HepG2 (cell line): Measurements from ENCODE around the gene SPP2. TPM values are rescaled to one million over a fixed set of nuclear protein-coding genes. Genes with fewer than 3 reads are reported as not detected.

Experiments used
- ATAC-seq: fragments of 200-7000 bp; cut with Tn5 transposase; 3 replicates; pipeline ENCODE4 v1.9.1; 2020; ENCODE audit warnings: mild to moderate bottlenecking, moderate library complexity
- BruUV-seq: library from RNA; stranded (reverse); fragments of 400-500 nt; replicated peaks from 2 replicates; lab custom pipeline; 2021; lab: Mats Ljungman, UMichigan
- CTCF ChIA-PET: fragments of 300-600 bp; formaldehyde crosslinking; extraction: SDS; loops from one replicate; lab custom pipeline; 2021; ENCODE audit warnings: low total read pairs, inconsistent platforms, low intra/inter-chr PET ratio; lab: Yijun Ruan, JAX
- POLR2A ChIA-PET: fragments of 350-600 bp; sonication (Branson Sonifier 250); formaldehyde crosslinking; loops from one replicate; lab custom pipeline; 2020; ENCODE audit warnings: antibody characterized with exemption, inconsistent platforms; lab: Yijun Ruan, JAX
- DNase-seq: peaks from one replicate; pipeline ENCODE4 v3.0.0-alpha.2; 2015; ENCODE audit warnings: low spot score
- FAIRE-seq: peaks from 3 replicates; lab custom pipeline; 2011; peaks lifted over from hg19 to GRCh38; lab: Jason Lieb, UNC
- H2AFZ ChIP-seq: one replicate; pipeline ENCODE4 v1.6.1; 2011; ENCODE audit warnings: low read length, inconsistent platforms
- H3K27ac ChIP-seq: fragments of 300-600 bp; 3 replicates; pipeline ENCODE4 v1.8.0; 2011; ENCODE audit warnings: mixed run types, mild to moderate bottlenecking, mixed read lengths, low read length, inconsistent platforms; ENCODE audit not compliant: insufficient read depth; ENCODE audit errors: extremely low read length
- H3K27me3 ChIP-seq, 2 experiments: fragments of 200-600 bp in 1 of 2; 2 replicates in 1 of 2; 3 replicates in 1 of 2; pipeline versions ENCODE4 v1.6.0 to v1.8.0; 2011; ENCODE audit warnings: low read length in 2 of 2, mild to moderate bottlenecking in 2 of 2, moderate library complexity in 2 of 2, inconsistent platforms in 1 of 2; ENCODE audit not compliant: insufficient read depth in 2 of 2, control insufficient read depth in 1 of 2
- H3K36me3 ChIP-seq, 2 experiments: fragments of 200-600 bp in 1 of 2; replicated peaks in 1 of 2; 2 replicates in 1 of 2; 3 replicates in 1 of 2; pipeline versions ENCODE4 v1.5.1 to v1.8.0; 2011; ENCODE audit warnings: low read length in 2 of 2, inconsistent platforms in 1 of 2; ENCODE audit not compliant: insufficient read depth in 2 of 2, control insufficient read depth in 1 of 2
- H3K4me1 ChIP-seq: 2 replicates; pipeline ENCODE4 v1.5.1; 2012; ENCODE audit warnings: low read length, inconsistent platforms; ENCODE audit not compliant: insufficient read depth
- H3K4me2 ChIP-seq: 2 replicates; pipeline ENCODE4 v1.6.0; 2011; ENCODE audit warnings: low read depth, low read length, inconsistent platforms
- H3K4me3 ChIP-seq, 3 experiments: fragments of 200-600 bp in 1 of 3; sonication (generic), shearing (Covaris generic) in 1 of 3; replicated peaks in 1 of 3; 2 replicates each; pipeline ENCODE4 v1.5.1; 2011 to 2016; ENCODE audit warnings: low read length in 3 of 3, inconsistent platforms in 2 of 3, low read depth in 2 of 3, mild to moderate bottlenecking in 2 of 3, control low read depth in 1 of 3, mixed read lengths in 1 of 3; ENCODE audit not compliant: insufficient read depth in 1 of 3
- H3K79me2 ChIP-seq: one replicate; pipeline ENCODE4 v1.6.1; 2011; ENCODE audit warnings: low read length, inconsistent platforms; ENCODE audit not compliant: insufficient read depth
- H3K9ac ChIP-seq: 2 replicates; pipeline ENCODE4 v1.6.0; 2011; ENCODE audit warnings: mild to moderate bottlenecking, low read depth, low read length, inconsistent platforms; ENCODE audit not compliant: insufficient read depth
- H3K9me3 ChIP-seq: 2 replicates; pipeline ENCODE4 v1.5.1; 2012; ENCODE audit warnings: mild to moderate bottlenecking, low read length
- H4K20me1 ChIP-seq: 2 replicates; pipeline ENCODE4 v1.6.0; 2011; ENCODE audit warnings: inconsistent platforms, mild to moderate bottlenecking, low read length, moderate library complexity; ENCODE audit not compliant: insufficient read depth
- BRD4 ChIP-seq: sonication (generic); formaldehyde crosslinking; IDR thresholded peaks from 2 replicates; pipeline ENCODE4 v1.4.0; 2020; ENCODE audit warnings: missing genetic modification reagents
- GMEB2 ChIP-seq: IDR thresholded peaks from 2 replicates; pipeline ENCODE4 v1.6.1; 2016; ENCODE audit warnings: missing biosample characterization, missing genetic modification reagents, low read depth
- MED1 ChIP-seq: sonication (generic); formaldehyde crosslinking; IDR thresholded peaks from 2 replicates; pipeline ENCODE4 v1.4.0; 2020; ENCODE audit warnings: missing genetic modification reagents
- MEIS1 ChIP-seq: sonication (generic); formaldehyde crosslinking; IDR thresholded peaks from 2 replicates; pipeline ENCODE4 v1.9.0; 2021; ENCODE audit warnings: mild to moderate bottlenecking, missing genetic modification reagents, moderate library complexity, borderline replicate concordance
- MNT ChIP-seq: fragments of 450-650 bp; IDR thresholded peaks from 2 replicates; pipeline ENCODE4 v1.6.1; 2016
- RAD21 ChIP-seq: fragments of 450-650 bp; formaldehyde crosslinking; IDR thresholded peaks from 2 replicates; pipeline ENCODE4 v1.5.0; 2020; ENCODE audit warnings: mild to moderate bottlenecking
- SRSF1 ChIP-seq: fragments of 200-400 bp; formaldehyde crosslinking; optimal IDR thresholded peaks from 2 replicates; pipeline ENCODE3; 2017; ENCODE audit warnings: mild to moderate bottlenecking, low read depth, low read length, moderate library complexity
- ZNF644 ChIP-seq: IDR thresholded peaks from 2 replicates; pipeline ENCODE4 v1.6.1; 2016; ENCODE audit warnings: low read depth
- ZNF75D ChIP-seq: sonication (generic); formaldehyde crosslinking; IDR thresholded peaks from 2 replicates; pipeline ENCODE4 v1.8.1; 2023; ENCODE audit warnings: missing genetic modification reagents, mild to moderate bottlenecking, borderline replicate concordance
- ZSCAN22 ChIP-seq: sonication (generic); formaldehyde crosslinking; IDR thresholded peaks from 2 replicates; pipeline ENCODE4 v1.4.0; 2020; ENCODE audit warnings: mild to moderate bottlenecking, missing genetic modification reagents
- WGBS: methylation state at CpG from one replicate; pipeline ENCODE4 v1.1.6; 2017; ENCODE audit warnings: low lambda C conversion rate; 5-methylcytosine and 5-hydroxymethylcytosine counted together
- in situ Hi-C: cut with HindIII; loops from 2 replicates; pipeline ENCODE4 v1.10.0; 2017; ENCODE audit warnings: low pct_unique_long_range_greater_than_20kb; ENCODE audit not compliant: extremely low pct_ligation_motif_present
- intact Hi-C: fragments of 100-400 bp; cut with micrococcal nuclease; formaldehyde crosslinking; loops from one replicate; pipeline ENCODE4 v1.10.0; 2022; ENCODE audit not compliant: unreplicated experiment
- polyA plus RNA-seq, 8 experiments: library from polyadenylated mRNA; depleted of rRNA in 3 of 8; stranded (reverse) in 7 of 8; unstranded in 1 of 8; fragments of >200 nt; fragmentation: Illumina TruSeq in 4 of 8; extraction: Trizol in 4 of 8; gene quantifications; 2 replicates each; pipeline versions ENCODE4 v1.2.1 to v1.2.3, GENCODE V29; 2011 to 2016; ENCODE audit warnings: low read depth in 4 of 8, missing spikeins in 1 of 8, mixed read lengths in 1 of 8; ENCODE audit not compliant: insufficient read depth in 1 of 8
- total RNA-seq, 5 experiments: library from RNA; depleted of rRNA; stranded (reverse); fragments of >200 nt; fragmentation: Illumina TruSeq; extraction: Trizol; gene quantifications; 2 replicates each; pipeline ENCODE4 v1.2.3, GENCODE V29; 2016; ENCODE audit warnings: low read depth in 1 of 5
- TF ChIP-seq, protein P1 (sequence below): sonication (generic); formaldehyde crosslinking; IDR thresholded peaks from 2 replicates; pipeline ENCODE4 v1.4.0; 2020; ENCODE audit warnings: missing genetic modification reagents, borderline replicate concordance
- TF ChIP-seq, protein P2 (sequence below): sonication (generic); formaldehyde crosslinking; IDR thresholded peaks from 2 replicates; pipeline ENCODE4 v1.5.1; 2020; ENCODE audit warnings: mild to moderate bottlenecking, missing genetic modification reagents

The SPP2 gene
- total and polyA plus RNA-seq, 2 of the 13 experiments (the other 11 are each of a cell fraction or from before 2014, with no cell fraction given), result not detected

DNA sequence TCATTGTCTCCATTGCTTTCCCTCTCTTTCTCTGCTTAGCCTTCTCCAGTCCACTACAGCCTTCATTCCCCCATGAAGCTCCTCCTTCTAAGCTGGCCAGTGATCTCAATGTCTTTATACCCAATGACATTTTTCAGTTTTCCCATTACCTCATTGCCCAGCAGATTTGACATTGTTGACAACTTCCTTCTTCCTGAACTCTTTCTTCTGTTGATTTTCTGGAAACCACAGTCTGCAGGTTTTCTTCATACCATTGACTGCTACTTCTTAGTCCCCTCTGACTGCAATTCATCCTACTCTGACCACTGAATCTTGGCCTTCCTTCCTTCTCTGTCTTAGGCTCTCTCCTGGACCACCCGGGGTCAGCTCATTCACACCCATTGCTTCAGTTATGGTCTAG, 22.9 kb upstream of the SPP2 start:
- Histone ChIP-seq H4K20me1 (no peaks in the 10 kb centered on the region), H3K4me1 (no peaks in the 10 kb centered on the region), H3K9me3 (no peaks in the 10 kb centered on the region), H3K27me3 (no peaks in the 10 kb centered on the region; a peak in 1 of 5 replicates), H3K9ac (no peak overlapping the region), H3K27ac (no peak overlapping the region), H3K4me3 (no peak overlapping the region), H3K79me2 (no peaks in the 10 kb centered on the region), H3K4me2 (no peak overlapping the region), H3K36me3 (no peaks in the 10 kb centered on the region), H2AFZ (no peak overlapping the region)
- no peak for TF ChIP-seq MNT
- TF ChIP-seq MEIS1 (CRISPR knock-in tag), result no peak
- TF ChIP-seq ZSCAN22 (CRISPR knock-in tag), result no peak
- TF ChIP-seq, protein P1, sequence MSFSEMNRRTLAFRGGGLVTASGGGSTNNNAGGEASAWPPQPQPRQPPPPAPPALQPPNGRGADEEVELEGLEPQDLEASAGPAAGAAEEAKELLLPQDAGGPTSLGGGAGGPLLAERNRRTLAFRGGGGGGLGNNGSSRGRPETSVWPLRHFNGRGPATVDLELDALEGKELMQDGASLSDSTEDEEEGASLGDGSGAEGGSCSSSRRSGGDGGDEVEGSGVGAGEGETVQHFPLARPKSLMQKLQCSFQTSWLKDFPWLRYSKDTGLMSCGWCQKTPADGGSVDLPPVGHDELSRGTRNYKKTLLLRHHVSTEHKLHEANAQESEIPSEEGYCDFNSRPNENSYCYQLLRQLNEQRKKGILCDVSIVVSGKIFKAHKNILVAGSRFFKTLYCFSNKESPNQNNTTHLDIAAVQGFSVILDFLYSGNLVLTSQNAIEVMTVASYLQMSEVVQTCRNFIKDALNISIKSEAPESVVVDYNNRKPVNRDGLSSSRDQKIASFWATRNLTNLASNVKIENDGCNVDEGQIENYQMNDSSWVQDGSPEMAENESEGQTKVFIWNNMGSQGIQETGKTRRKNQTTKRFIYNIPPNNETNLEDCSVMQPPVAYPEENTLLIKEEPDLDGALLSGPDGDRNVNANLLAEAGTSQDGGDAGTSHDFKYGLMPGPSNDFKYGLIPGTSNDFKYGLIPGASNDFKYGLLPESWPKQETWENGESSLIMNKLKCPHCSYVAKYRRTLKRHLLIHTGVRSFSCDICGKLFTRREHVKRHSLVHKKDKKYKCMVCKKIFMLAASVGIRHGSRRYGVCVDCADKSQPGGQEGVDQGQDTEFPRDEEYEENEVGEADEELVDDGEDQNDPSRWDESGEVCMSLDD (CRISPR knock-in tag), result no peak
- TF ChIP-seq, protein P2, sequence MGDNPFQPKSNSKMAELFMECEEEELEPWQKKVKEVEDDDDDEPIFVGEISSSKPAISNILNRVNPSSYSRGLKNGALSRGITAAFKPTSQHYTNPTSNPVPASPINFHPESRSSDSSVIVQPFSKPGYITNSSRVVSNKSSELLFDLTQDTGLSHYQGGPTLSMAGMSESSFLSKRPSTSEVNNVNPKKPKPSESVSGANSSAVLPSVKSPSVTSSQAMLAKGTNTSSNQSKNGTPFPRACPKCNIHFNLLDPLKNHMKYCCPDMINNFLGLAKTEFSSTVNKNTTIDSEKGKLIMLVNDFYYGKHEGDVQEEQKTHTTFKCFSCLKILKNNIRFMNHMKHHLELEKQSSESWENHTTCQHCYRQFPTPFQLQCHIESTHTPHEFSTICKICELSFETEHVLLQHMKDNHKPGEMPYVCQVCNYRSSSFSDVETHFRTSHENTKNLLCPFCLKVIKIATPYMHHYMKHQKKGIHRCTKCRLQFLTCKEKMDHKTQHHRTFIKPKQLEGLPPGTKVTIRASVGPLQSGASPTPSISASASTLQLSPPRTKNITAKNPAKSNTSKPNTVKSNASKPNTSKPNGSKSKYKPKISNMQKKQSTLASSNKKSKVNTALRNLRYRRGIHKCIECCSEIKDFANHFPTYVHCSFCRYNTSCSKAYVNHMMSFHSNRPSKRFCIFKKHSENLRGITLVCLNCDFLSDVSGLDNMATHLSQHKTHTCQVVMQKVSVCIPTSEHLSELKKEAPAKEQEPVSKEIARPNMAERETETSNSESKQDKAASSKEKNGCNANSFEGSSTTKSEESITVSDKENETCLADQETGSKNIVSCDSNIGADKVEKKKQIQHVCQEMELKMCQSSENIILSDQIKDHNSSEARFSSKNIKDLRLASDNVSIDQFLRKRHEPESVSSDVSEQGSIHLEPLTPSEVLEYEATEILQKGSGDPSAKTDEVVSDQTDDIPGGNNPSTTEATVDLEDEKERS (CRISPR knock-in tag), result no peak
- no peak for TF ChIP-seq ZNF75D (CRISPR knock-in tag)
- TF ChIP-seq RAD21 (CRISPR knock-in tag), result no peak
- TF ChIP-seq MED1 (CRISPR knock-in tag), result no peak
- no peak for TF ChIP-seq BRD4
- no peak for TF ChIP-seq SRSF1
- TF ChIP-seq GMEB2 (CRISPR knock-in tag), result no peak
- no peak for TF ChIP-seq ZNF644 (CRISPR knock-in tag)
- in situ Hi-C loops (no loop called here), intact Hi-C loops (no loop called here)
- POLR2A ChIA-PET, result no interaction called here
- DNase-seq, result no peak
- FAIRE-seq, result no peak
- no peak for ATAC-seq
- 88% methylated on average over 1 of the region's 1 CpG for WGBS
- BruUV-seq, result no TSS peak
- CTCF ChIA-PET, result no interaction called here
